ENCODE data around the gene EPHB1. TPM values are rescaled to one million over a fixed set of nuclear protein-coding genes. Genes with fewer than 3 reads are reported as not detected.

EPHB1 gene
- total and polyA plus RNA-seq, 2 donors (not counting 3 experiments of a cell fraction or from before 2014, with no cell fraction given), result 1.3 to 5.2 TPM

GRCh38 chr3:134905647-134905935 lies 110.5 kb downstream of the EPHB1 start:
- POLR2A ChIA-PET, result no interaction called here

More at GRCh38 chr3:134905647-134905935, 110.5 kb downstream of the EPHB1 start:
- dilution Hi-C loops (cut with MboI; ENCODE audit: extremely low pct_ligation_motif_present, low sequenced_read_pairs) (no loop called here), intact Hi-C loops (cut with micrococcal nuclease) (no loop called here)
- CTCF ChIA-PET, result no interaction called here
- no peak for FAIRE-seq
- no peak overlapping the region for H3K27ac ChIP-seq (ENCODE audit: insufficient read depth, low read depth, low read length)
- H2AFZ ChIP-seq (ENCODE audit: low read depth, low read length), result no peak overlapping the region
- no peaks in the 10 kb centered on the region for H3K9me3 ChIP-seq (replicated peaks; ENCODE audit: control insufficient read depth, insufficient read depth, low read length)
- no TSS peak for BruUV-seq (replicated peaks)
- no peaks in the 10 kb centered on the region for H3K36me3 ChIP-seq (ENCODE audit: control insufficient read depth in 2 of 2, extremely low read depth in 1 of 2, insufficient read depth in 2 of 2, low read length in 2 of 2)
- H3K79me2 ChIP-seq (ENCODE audit: control insufficient read depth, insufficient read depth, low read length), result no peaks in the 10 kb centered on the region
- no peak overlapping the region for H3K9ac ChIP-seq (replicated peaks; ENCODE audit: extremely low read depth, insufficient read depth, low read length)
- no peak overlapping the region for H3K4me3 ChIP-seq (replicated peaks in 1 of 3; ENCODE audit: insufficient read depth in 1 of 3, low read depth in 1 of 3, low read length in 3 of 3)
- DNase-seq (ENCODE audit: low read depth, low spot score), result no peak
- no peaks in the 10 kb centered on the region for H3K4me1 ChIP-seq (ENCODE audit: control insufficient read depth, extremely low read depth, insufficient read depth, low read length)
- no peaks in the 10 kb centered on the region for H3K9me1 ChIP-seq (replicated peaks; ENCODE audit: control insufficient read depth, extremely low read depth, insufficient read depth, low read length)
- H3K4me2 ChIP-seq (ENCODE audit: insufficient read depth, low read length), result no peak overlapping the region
- H3K27me3 ChIP-seq (ENCODE audit: control insufficient read depth in 2 of 2, insufficient read depth in 2 of 2, low read length in 2 of 2), result no peaks in the 10 kb centered on the region
- no peaks in the 10 kb centered on the region for H4K20me1 ChIP-seq (replicated peaks; ENCODE audit: control insufficient read depth, extremely low read depth, insufficient read depth, low read length)
- TF ChIP-seq FOS (IDR thresholded peaks at IDR 0.05; ENCODE audit: borderline replicate concordance, insufficient read depth, low read length) (no peak), GATA2 (IDR thresholded peaks at IDR 0.05; ENCODE audit: insufficient read depth, insufficient read length, low read depth, low read length) (no peak), POLR2A (IDR thresholded peaks at IDR 0.05; ENCODE audit: low read depth, low read length) (no peak), MYC (IDR thresholded peaks at IDR 0.05; ENCODE audit: low read depth, low read length) (no peak), POLR2AphosphoS5 (IDR thresholded peaks at IDR 0.05; ENCODE audit: insufficient read depth, low read depth, low read length) (no peak), MAX (IDR thresholded peaks at IDR 0.05; ENCODE audit: insufficient read depth, insufficient read length) (no peak), EZH2 (IDR thresholded peaks at IDR 0.05; ENCODE audit: borderline replicate concordance, low read depth, low read length, severe bottlenecking) (no peak), JUN (IDR thresholded peaks at IDR 0.05; ENCODE audit: borderline replicate concordance, insufficient read depth, insufficient read length, low read depth) (no peak), CTCF (IDR thresholded peaks at IDR 0.05; ENCODE audit: extremely low read depth in 1 of 2, insufficient read depth in 1 of 2, low read depth in 1 of 2, low read length in 2 of 2) (no peak)
